Type B pancreatic cell (in vitro differentiated cells): ENCODE data around the gene PMPCB. TPM values are rescaled to one million over a fixed set of nuclear protein-coding genes. Genes with fewer than 3 reads are reported as not detected.
A peak's percentile ranks its signal among the peaks of the same experiment; 100 is the strongest.

Experiments
- DNase-seq: peaks from one replicate; pipeline ENCODE4 v3.0.0; 2021; ENCODE audit warnings: mixed read lengths; ENCODE audit not compliant: unreplicated experiment; ENCODE audit errors: extremely low spot score
- H3K27ac Mint-ChIP-seq: 2 replicates; pipeline ENCODE4 v1.8.0; 2021; ENCODE audit warnings: mild to moderate bottlenecking, mixed read lengths
- H3K27me3 Mint-ChIP-seq: 2 replicates; pipeline ENCODE4 v1.8.0; 2021; ENCODE audit warnings: mixed read lengths
- H3K36me3 Mint-ChIP-seq: 2 replicates; pipeline ENCODE4 v1.8.0; 2021; ENCODE audit warnings: mixed read lengths
- H3K4me1 Mint-ChIP-seq: one replicate; pipeline ENCODE4 v1.8.0; 2021; ENCODE audit warnings: mixed read lengths; ENCODE audit not compliant: unreplicated experiment
- H3K4me3 Mint-ChIP-seq: 2 replicates; pipeline ENCODE4 v1.8.0; 2021; ENCODE audit warnings: mild to moderate bottlenecking, mixed read lengths
- H3K9me3 Mint-ChIP-seq: 2 replicates; pipeline ENCODE4 v1.8.0; 2021; ENCODE audit warnings: mixed read lengths
- total RNA-seq: library from RNA; stranded (reverse); gene quantifications from 2 replicates; pipeline ENCODE4 v1.2.1, GENCODE V29; 2021; ENCODE audit warnings: low replicate concordance
- TF ChIP-seq, protein P1 (sequence below): fragments of 200-600 bp; sonication (generic); conservative IDR thresholded peaks from 2 replicates; pipeline ENCODE4 v1.5.0; 2021; ENCODE audit warnings: antibody characterized with exemption, mild to moderate bottlenecking

Gene PMPCB
- total RNA-seq, 1 donor from 2014 or later, result 72.0 TPM

DNA sequence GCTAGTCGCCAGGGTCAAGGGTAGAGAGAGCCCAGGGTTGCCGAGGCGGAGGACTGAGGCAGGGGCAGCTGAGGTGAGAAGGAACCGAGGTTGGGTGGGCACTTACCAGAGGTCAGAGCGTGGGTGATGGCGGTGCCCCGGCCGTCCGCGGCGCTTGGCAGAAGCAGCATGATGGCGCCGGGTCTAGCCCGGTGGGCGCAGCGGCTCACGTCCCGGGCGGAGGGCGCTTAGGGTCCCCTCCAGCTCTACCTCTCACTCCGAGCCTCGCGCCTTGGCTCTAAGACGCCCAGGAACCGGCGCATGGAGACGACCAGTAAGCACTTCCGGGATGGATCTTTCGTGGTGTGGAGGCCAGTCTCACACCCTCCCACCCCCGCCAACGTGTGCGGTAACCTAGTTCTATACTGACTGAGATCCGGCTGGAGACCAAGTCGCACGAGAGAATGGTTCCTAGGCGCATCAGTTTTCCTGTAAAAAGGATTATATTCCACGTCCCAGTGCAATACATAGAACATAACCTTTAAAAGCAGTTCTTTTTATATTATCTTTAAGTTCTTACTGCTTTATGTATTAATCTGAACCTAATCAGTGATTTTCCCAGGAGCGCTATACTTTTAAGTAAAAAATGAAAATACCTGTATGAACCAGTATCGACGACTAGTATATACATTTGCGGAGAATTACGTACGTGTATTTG, 47.4 kb downstream of the PMPCB start, which contains the start of gene DNAJC2:
DNAJC2 (minus strand) TSS at position 315 of the 697 bp plus-strand sequence; CDS start at position 170, 145 bp downstream.
- Mint-ChIP-seq H3K4me3 (peak within 1 kb of the TSS; percentile 99), H3K27me3 (no peaks in the 10 kb centered on the region), H3K4me1 (peaks cover 31% of the 10 kb centered on the region), H3K27ac (peak within 1 kb of the TSS; percentile 95), H3K36me3 (peaks cover 20% of the 10 kb centered on the region), H3K9me3 (no peaks in the 10 kb centered on the region)
- TF ChIP-seq, protein P1, sequence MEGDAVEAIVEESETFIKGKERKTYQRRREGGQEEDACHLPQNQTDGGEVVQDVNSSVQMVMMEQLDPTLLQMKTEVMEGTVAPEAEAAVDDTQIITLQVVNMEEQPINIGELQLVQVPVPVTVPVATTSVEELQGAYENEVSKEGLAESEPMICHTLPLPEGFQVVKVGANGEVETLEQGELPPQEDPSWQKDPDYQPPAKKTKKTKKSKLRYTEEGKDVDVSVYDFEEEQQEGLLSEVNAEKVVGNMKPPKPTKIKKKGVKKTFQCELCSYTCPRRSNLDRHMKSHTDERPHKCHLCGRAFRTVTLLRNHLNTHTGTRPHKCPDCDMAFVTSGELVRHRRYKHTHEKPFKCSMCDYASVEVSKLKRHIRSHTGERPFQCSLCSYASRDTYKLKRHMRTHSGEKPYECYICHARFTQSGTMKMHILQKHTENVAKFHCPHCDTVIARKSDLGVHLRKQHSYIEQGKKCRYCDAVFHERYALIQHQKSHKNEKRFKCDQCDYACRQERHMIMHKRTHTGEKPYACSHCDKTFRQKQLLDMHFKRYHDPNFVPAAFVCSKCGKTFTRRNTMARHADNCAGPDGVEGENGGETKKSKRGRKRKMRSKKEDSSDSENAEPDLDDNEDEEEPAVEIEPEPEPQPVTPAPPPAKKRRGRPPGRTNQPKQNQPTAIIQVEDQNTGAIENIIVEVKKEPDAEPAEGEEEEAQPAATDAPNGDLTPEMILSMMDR, result no peak
- peak; percentile 81 for DNase-seq

- Mint-ChIP-seq H3K9me3 (no peaks in the 10 kb centered on the region), H3K4me1 (peaks cover 37% of the 10 kb centered on the region), H3K4me3 (peak overlapping the region; percentile 100), H3K27ac (no peak overlapping the region), H3K36me3 (peaks cover 8% of the 10 kb centered on the region), H3K27me3 (no peaks in the 10 kb centered on the region)
- TF ChIP-seq, protein P1, result no peak
- no peak for DNase-seq
These were observed 49.2 kb downstream of the PMPCB start for GRCh38 chr7:103346396-103346795.

- TF ChIP-seq, protein P1, result no peak
- no peaks in the 10 kb centered on the region for H3K9me3 Mint-ChIP-seq
- no peaks in the 10 kb centered on the region for H3K27me3 Mint-ChIP-seq
These were observed 50.5 kb downstream of the PMPCB start, which contains the start of gene PSMC2 for GRCh38 chr7:103347507-103348267. PSMC2 (plus strand) TSS chr7:103347643; CDS start chr7:103347712, 69 bp downstream.

DNA sequence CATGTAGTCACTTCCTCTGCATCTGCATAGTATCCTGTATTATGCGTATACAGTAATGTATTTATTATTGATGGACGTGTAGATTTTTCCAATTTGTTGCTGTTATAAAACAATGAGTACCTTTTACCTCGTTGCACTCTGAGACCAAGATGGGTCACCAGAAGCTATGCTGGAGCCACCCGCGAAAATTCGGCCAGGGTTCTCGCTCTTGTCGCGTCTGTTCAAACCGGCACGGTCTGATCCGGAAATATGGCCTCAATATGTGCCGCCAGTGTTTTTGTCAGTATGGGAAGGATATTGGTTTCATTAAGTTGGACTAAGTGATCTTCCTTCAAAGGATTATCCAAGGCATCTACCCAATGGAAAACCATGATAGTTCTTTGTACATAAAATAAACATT, 51.2 kb downstream of the PMPCB start:
- Mint-ChIP-seq H3K27ac (peak overlapping the region; percentile 97), H3K27me3 (no peaks in the 10 kb centered on the region), H3K36me3 (peaks cover 3% of the 10 kb centered on the region), H3K4me1 (peaks cover 35% of the 10 kb centered on the region), H3K9me3 (no peaks in the 10 kb centered on the region), H3K4me3 (peak overlapping the region; percentile 100)
- TF ChIP-seq, protein P1, result no peak
- no peak for DNase-seq

More at GRCh38 chr7:103347507-103348267, 50.5 kb downstream of the PMPCB start, which contains the start of gene PSMC2:
- peak; percentile 81 for DNase-seq
- Mint-ChIP-seq H3K27ac (peak within 1 kb of the TSS; percentile 97), H3K4me1 (peaks cover 35% of the 10 kb centered on the region), H3K4me3 (peak within 1 kb of the TSS; percentile 100), H3K36me3 (peaks cover 3% of the 10 kb centered on the region)

GRCh38 chr7:103348959-103349358, 51.7 kb downstream of the PMPCB start:
- H3K4me3 Mint-ChIP-seq, result peak overlapping the region; percentile 100
- peak overlapping the region; percentile 21 for H3K27ac Mint-ChIP-seq

More at GRCh38 chr7:103348959-103349358, 51.7 kb downstream of the PMPCB start:
- peaks cover 3% of the 10 kb centered on the region for H3K36me3 Mint-ChIP-seq
- H3K4me1 Mint-ChIP-seq, result peaks cover 35% of the 10 kb centered on the region
- H3K27me3 Mint-ChIP-seq, result no peaks in the 10 kb centered on the region
- no peaks in the 10 kb centered on the region for H3K9me3 Mint-ChIP-seq
- DNase-seq, result no peak
- TF ChIP-seq, protein P1, result no peak
